GM12891 (cell line): ENCODE results near the gene INPP5B.

Experiments
- POLR2A ChIP-seq: IDR thresholded peaks from 2 replicates; pipeline ENCODE4 v1.6.1; 2011; ENCODE audit warnings: low read depth, low read length, control low read depth
- POLR2AphosphoS5 ChIP-seq: IDR thresholded peaks from 2 replicates; pipeline ENCODE4 v1.6.1; 2011; ENCODE audit warnings: low read depth, low read length, control low read depth

DNA sequence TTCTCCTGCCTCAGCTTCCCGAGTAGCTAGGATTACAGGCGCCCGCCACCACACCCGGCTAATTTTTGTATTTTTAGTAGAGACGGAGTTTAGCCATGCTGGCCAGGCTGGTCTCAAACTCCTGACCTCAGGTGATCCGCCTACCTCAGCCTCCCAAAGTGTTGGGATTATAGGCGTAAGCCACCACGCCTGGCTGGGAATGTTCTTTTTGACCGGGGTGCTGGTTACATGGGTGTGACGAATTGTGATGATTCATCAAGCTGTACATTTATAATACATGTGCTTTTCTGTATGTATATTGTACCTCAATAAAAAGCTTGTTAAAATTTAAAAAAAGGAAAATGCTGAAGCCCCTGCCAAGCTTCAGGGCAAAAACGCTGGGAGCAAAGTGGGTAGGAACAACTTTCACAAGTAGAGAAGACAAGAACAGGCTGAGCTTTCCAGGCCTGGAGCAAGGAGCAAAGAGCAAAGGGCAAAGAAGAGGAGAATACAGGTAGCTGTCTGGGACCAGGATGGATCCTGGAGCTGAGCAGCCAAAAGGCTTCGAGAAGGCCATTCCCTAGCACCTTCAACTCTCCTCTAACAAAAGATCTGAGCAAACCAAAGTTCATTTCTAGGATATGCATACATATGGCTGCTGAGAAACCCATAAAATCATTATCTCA lies 118.3 kb downstream of the INPP5B start:
- TF ChIP-seq POLR2A (no peak), POLR2AphosphoS5 (no peak)
